H1 (cell line): ENCODE results near the gene ANO6. TPM values are rescaled to one million over a fixed set of nuclear protein-coding genes. Genes with fewer than 3 reads are reported as not detected.

Experiments used
- RBBP5 ChIP-seq: IDR thresholded peaks from 2 replicates; pipeline ENCODE4 v1.7.1; 2012; ENCODE audit warnings: low read depth, mild to moderate bottlenecking, inconsistent platforms, low read length, moderate library complexity, borderline replicate concordance
- RFX5 ChIP-seq: IDR thresholded peaks from 2 replicates; pipeline ENCODE4 v1.6.1; 2011; ENCODE audit warnings: low read depth, low read length, improper control_type of control experiment, borderline replicate concordance
- RNF2 ChIP-seq: fragments of 200-900, 300-1000 bp; sonication (generic); IDR thresholded peaks from 2 replicates; pipeline ENCODE4 v1.7.1; 2016; ENCODE audit warnings: borderline replicate concordance, low read depth, mild to moderate bottlenecking, antibody characterized with exemption, low read length; ENCODE audit not compliant: poor library complexity, severe bottlenecking; ENCODE audit errors: missing control alignments
- SRF ChIP-seq: IDR thresholded peaks from 2 replicates; pipeline ENCODE4 v1.6.1; 2011; ENCODE audit warnings: mild to moderate bottlenecking, low read depth, low read length, moderate library complexity
- polyA plus RNA-seq, 7 experiments: library from polyadenylated mRNA; depleted of rRNA in 3 of 7; stranded (reverse) in 5 of 7; unstranded in 2 of 7; fragments of >200 nt in 5 of 7; fragments of 200-250 nt in 2 of 7; gene quantifications; 1 replicate in 5 of 7; 2 replicates in 1 of 7; 4 replicates in 1 of 7; pipeline versions ENCODE4 v1.2.1 to v1.2.3, GENCODE V29; 2011 to 2013; ENCODE audit warnings: missing spikeins in 2 of 7, mixed read lengths in 2 of 7
- total RNA-seq: library from RNA; stranded (reverse); fragmentation: NEBNext Ultra II Directional; extraction: Animal tissue kit (Norgen Biotek cat#: 25700); gene quantifications from 2 replicates; pipeline ENCODE4 v1.2.1, GENCODE V29; 2021

Gene ANO6
- total and polyA plus RNA-seq, 2 of the 8 experiments (the other 6 are each of a cell fraction or from before 2014, with no cell fraction given) = 15.1 to 39.7 TPM

GRCh38 chr12:45434094-45434493, 218.2 kb downstream of the ANO6 start (continued):
- TF ChIP-seq RNF2 (no peak), RBBP5 (no peak), RFX5 (no peak), SRF (no peak)
